ENCODE data around the gene GNAQ. TPM values are rescaled to one million over a fixed set of nuclear protein-coding genes. Genes with fewer than 3 reads are reported as not detected.

Gene GNAQ
- total RNA-seq, 1 experiment from 2014 or later, result 55.5 TPM

- Mint-ChIP-seq H3K4me3 (no peak overlapping the region), H3K27ac (no peak overlapping the region), H3K4me1 (peaks cover 24% of the 10 kb centered on the region), H3K36me3 (no peaks in the 10 kb centered on the region), H3K9me3 (no peaks in the 10 kb centered on the region), H3K27me3 (ENCODE audit: low read depth) (no peaks in the 10 kb centered on the region)
- DNase-seq (ENCODE audit: low spot score) (no peak), ATAC-seq (no peak)
- no peak for TF ChIP-seq TCF7 (CRISPR knock-in tag; IDR thresholded peaks at IDR 0.05; ENCODE audit: low read depth)
- POLR2A ChIA-PET, result no interaction called here
- CTCF ChIA-PET, result interaction anchor here (1.0 kb wide), 1 partner anchor 391 kb away, joined by 3 read pairs; no protein-coding TSS in a partner anchor
Measured at GRCh38 chr9:77847626-77848025, 184.0 kb downstream of the GNAQ start.

- H3K9me3 Mint-ChIP-seq, result no peaks in the 10 kb centered on the region
- POLR2A ChIA-PET, result no interaction called here
- H3K36me3 Mint-ChIP-seq, result no peaks in the 10 kb centered on the region
- peaks cover 24% of the 10 kb centered on the region for H3K4me1 Mint-ChIP-seq
- H3K27me3 Mint-ChIP-seq (ENCODE audit: low read depth), result no peaks in the 10 kb centered on the region
- H3K27ac Mint-ChIP-seq, result no peak overlapping the region
- no peak for DNase-seq (ENCODE audit: low spot score)
- no peak for ATAC-seq
- CTCF ChIA-PET, result no interaction called here
- no peak overlapping the region for H3K4me3 Mint-ChIP-seq
- TF ChIP-seq MYBL2 (CRISPR knock-in tag; IDR thresholded peaks at IDR 0.05) (no peak), NR1H2 (CRISPR knock-in tag; IDR thresholded peaks at IDR 0.05) (no peak), ERG (CRISPR knock-in tag; IDR thresholded peaks at IDR 0.05) (no peak), ATF6 (CRISPR knock-in tag; IDR thresholded peaks at IDR 0.05) (no peak), MXD4 (CRISPR knock-in tag; IDR thresholded peaks at IDR 0.05; ENCODE audit: borderline replicate concordance) (no peak), TEAD4 (CRISPR knock-in tag; IDR thresholded peaks at IDR 0.05) (no peak), PREB (CRISPR knock-in tag; IDR thresholded peaks at IDR 0.05; ENCODE audit: borderline replicate concordance) (no peak), RELA (CRISPR knock-in tag; IDR thresholded peaks at IDR 0.05; ENCODE audit: borderline replicate concordance) (no peak), FOXJ3 (CRISPR knock-in tag; IDR thresholded peaks at IDR 0.05; ENCODE audit: borderline replicate concordance) (no peak), STAT6 (CRISPR knock-in tag; conservative IDR thresholded peaks at IDR 0.05; ENCODE audit: low read depth) (no peak), AFF4 (CRISPR knock-in tag; IDR thresholded peaks at IDR 0.05; ENCODE audit: borderline replicate concordance) (no peak), ZBTB21 (CRISPR knock-in tag; IDR thresholded peaks at IDR 0.05; ENCODE audit: borderline replicate concordance) (no peak), ZNF121 (CRISPR knock-in tag; IDR thresholded peaks at IDR 0.05) (no peak), ATF3 (CRISPR knock-in tag; conservative IDR thresholded peaks at IDR 0.05) (no peak), GRHL2 (CRISPR knock-in tag; IDR thresholded peaks at IDR 0.05; ENCODE audit: insufficient replicate concordance, severe bottlenecking) (no peak), ZNF423 (CRISPR knock-in tag; IDR thresholded peaks at IDR 0.05) (no peak), ARID4B (CRISPR knock-in tag; IDR thresholded peaks at IDR 0.05; ENCODE audit: borderline replicate concordance) (no peak)
Measured at GRCh38 chr9:77847059-77847499, 184.5 kb downstream of the GNAQ start.

All from WTC11 (cell line).